ENCODE measurements around the gene NEK6. TPM values are rescaled to one million over a fixed set of nuclear protein-coding genes. Genes with fewer than 3 reads are reported as not detected.

The NEK6 gene
- total RNA-seq, 4 donors from 2014 or later = 2.0 to 15.3 (median 7.3) TPM

DNA sequence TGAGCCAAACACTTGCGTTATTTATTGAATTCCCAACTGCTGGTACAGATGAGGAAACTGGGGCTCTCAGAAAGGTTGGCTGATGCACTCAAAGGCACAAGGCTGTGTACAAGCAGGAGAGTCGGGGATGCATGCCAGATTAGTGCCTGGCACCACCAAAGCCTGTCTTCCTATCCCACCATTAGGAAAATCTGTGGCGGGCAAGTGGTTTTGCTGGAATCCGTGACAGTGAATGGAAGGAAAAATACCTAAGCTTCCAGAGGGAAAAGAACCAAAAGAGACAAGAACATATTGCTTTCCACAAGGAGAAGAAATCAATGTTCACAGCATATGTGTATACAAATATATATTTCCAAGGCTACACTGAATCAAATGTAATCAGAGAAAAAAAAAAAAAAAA is 106.4 kb downstream of the NEK6 start:
- H3K4me1 ChIP-seq = peaks cover 0 to 9% (median 0%) of the 10 kb centered on the region in 3 donors
- 92 to 93% methylated on average over 4 of the region's 4 CpGs for WGBS, 2 donors

DNA sequence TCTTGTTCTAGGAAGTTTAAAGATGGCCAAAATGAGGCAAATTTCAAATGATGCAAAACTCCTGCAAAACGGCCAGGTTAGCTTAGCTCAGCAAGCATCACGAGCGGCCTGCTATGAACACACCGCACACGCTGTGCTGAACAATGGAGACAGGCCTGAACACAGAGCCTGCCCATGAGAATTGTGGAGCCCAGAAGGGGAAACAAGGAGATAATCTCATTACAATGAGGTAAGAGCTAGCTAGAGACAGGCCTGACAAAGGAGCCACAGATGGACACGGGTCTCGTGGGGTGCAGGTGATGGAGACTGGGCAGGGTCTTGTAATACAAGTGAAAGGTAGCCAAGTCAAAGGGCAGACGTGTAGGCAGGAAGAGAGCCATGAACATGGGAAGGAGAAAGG is 107.3 kb downstream of the NEK6 start:
- intact Hi-C loops (cut with DNase I) = no loop called here

More for the DNA sequence above, 106.4 kb downstream of the NEK6 start:
- no peaks in the 10 kb centered on the region for H3K9me3 ChIP-seq
- no peaks in the 10 kb centered on the region for H3K27me3 ChIP-seq
- intact Hi-C loops (cut with DNase I) = no loop called here
- no peak for DNase-seq
- H3K36me3 ChIP-seq = peaks cover 0 to 35% (median 0%) of the 10 kb centered on the region in 3 donors
- H3K4me3 ChIP-seq = no peak overlapping the region
- TF ChIP-seq CTCF (IDR thresholded peaks at IDR 0.05) (no peak), POLR2A (IDR thresholded peaks at IDR 0.05) (no peak)
- H3K27ac ChIP-seq = no peak overlapping the region

DNA sequence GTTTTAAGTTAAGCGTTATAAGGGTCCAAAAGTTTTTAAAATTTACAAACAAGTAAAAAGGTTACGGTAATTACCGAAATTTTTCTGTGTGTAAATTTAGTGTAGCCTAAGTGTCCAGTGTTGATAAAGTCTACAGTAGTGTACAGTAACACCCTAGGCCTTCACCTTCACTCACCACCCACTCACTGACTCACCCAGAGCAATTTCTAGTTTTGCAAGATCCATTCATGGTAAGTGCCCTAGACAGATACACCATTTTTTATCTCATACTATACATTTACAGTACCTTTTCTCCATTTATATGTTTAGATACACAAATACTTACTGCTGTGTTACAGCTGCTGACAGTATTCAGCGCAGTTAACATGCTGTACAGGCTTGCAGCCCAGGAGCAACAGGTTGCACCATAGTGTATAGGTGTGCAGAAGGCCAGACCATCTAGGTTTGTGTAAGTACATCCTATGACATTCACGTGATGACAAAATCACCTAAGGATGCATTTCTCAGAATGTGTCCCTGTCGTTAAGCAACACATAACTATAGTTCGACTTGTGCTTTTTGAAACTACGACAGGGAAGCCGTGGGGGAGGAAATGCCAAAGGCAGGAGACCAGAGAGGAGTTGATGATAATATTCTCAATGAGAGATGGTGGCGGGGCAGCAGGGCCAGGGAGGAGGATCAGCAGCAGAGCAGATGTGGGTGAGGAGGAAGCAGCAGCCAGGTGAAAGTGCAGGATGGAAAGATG is 108.9 kb downstream of the NEK6 start:
- H3K9me3 ChIP-seq = no peaks in the 10 kb centered on the region
- no peak overlapping the region for H3K4me3 ChIP-seq
- H3K36me3 ChIP-seq = peaks cover 0 to 35% (median 0%) of the 10 kb centered on the region in 3 donors
- no peaks in the 10 kb centered on the region for H3K27me3 ChIP-seq
- intact Hi-C loops (cut with DNase I) = no loop called here
- H3K27ac ChIP-seq = no peak overlapping the region
- 71 to 85% methylated on average over 10 of the region's 10 CpGs for WGBS, 2 donors
- H3K4me1 ChIP-seq = peaks cover 0 to 9% (median 0%) of the 10 kb centered on the region in 3 donors
- DNase-seq = no peak
- TF ChIP-seq POLR2A (IDR thresholded peaks at IDR 0.05) = no peak
- no peak for TF ChIP-seq CTCF (IDR thresholded peaks at IDR 0.05)

More for the DNA sequence above, 107.3 kb downstream of the NEK6 start:
- Histone ChIP-seq H3K27ac (no peak overlapping the region), H3K27me3 (no peaks in the 10 kb centered on the region), H3K4me1 (peaks cover 0 to 9% (median 0%) of the 10 kb centered on the region in 3 donors), H3K9me3 (no peaks in the 10 kb centered on the region), H3K4me3 (no peak overlapping the region), H3K36me3 (peaks cover 0 to 35% (median 0%) of the 10 kb centered on the region in 3 donors)
- TF ChIP-seq POLR2A (IDR thresholded peaks at IDR 0.05) (no peak), CTCF (IDR thresholded peaks at IDR 0.05) (no peak)
- DNase-seq = no peak
- WGBS, 2 donors = 74 to 82% methylated on average over 8 of the region's 8 CpGs

DNA sequence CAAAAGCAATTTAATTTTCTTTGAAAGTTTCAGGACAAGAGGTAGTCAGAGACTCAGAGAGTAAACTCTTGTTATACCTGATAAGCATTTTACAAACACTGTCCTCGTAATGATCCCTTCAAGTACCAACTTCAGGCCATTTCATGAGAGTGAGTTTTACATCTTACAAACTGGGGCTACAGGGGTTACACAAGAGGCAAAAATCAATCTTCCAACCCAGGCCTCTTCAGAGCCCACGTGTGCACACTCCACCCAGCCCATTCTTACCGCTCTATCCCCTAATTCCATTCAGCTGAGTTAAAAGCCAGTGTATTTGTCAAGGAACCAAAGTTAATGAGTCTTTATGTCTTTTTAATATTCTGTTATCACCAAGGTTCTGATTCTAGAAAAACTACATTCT is 110.9 kb downstream of the NEK6 start:
- peaks cover 0 to 9% (median 0%) of the 10 kb centered on the region in 3 donors for H3K4me1 ChIP-seq
- 65 to 76% methylated on average over 3 of the region's 3 CpGs for WGBS, 2 donors
- DNase-seq = no peak
- peaks cover 0 to 29% (median 0%) of the 10 kb centered on the region in 3 donors for H3K36me3 ChIP-seq
- H3K27ac ChIP-seq = no peak overlapping the region
- no peak overlapping the region for H3K4me3 ChIP-seq
- H3K9me3 ChIP-seq = no peaks in the 10 kb centered on the region
- H3K27me3 ChIP-seq = no peaks in the 10 kb centered on the region
- intact Hi-C loops (cut with DNase I) = no loop called here
- TF ChIP-seq CTCF (IDR thresholded peaks at IDR 0.05) (no peak), POLR2A (IDR thresholded peaks at IDR 0.05) (no peak)

GRCh38 chr9:124369231-124369797 is 111.6 kb downstream of the NEK6 start:
- intact Hi-C loops (cut with DNase I) = no loop called here

More at GRCh38 chr9:124369231-124369797, 111.6 kb downstream of the NEK6 start:
- H3K27me3 ChIP-seq = no peaks in the 10 kb centered on the region
- 88 to 91% methylated on average over 7 to 9 of the region's 9 CpGs for WGBS, 2 donors
- no peak overlapping the region for H3K27ac ChIP-seq
- peaks cover 0 to 30% (median 0%) of the 10 kb centered on the region in 3 donors for H3K36me3 ChIP-seq
- DNase-seq = no peak
- H3K9me3 ChIP-seq = no peaks in the 10 kb centered on the region
- peaks cover 0 to 9% (median 0%) of the 10 kb centered on the region in 3 donors for H3K4me1 ChIP-seq
- TF ChIP-seq POLR2A (IDR thresholded peaks at IDR 0.05) = no peak
- TF ChIP-seq CTCF (IDR thresholded peaks at IDR 0.05) = no peak
- no peak overlapping the region for H3K4me3 ChIP-seq

All from esophagus squamous epithelium (tissue), 5 donors.